ENCODE results near the gene ZNF383.
A peak's percentile ranks its signal among the peaks of the same experiment; 100 is the strongest.
"Not testable (repeated sequence)": the region's sequence is repeated elsewhere in the genome, so short reads cannot be mapped to it uniquely, and the experiment has no call there.

Gene ZNF383

DNA sequence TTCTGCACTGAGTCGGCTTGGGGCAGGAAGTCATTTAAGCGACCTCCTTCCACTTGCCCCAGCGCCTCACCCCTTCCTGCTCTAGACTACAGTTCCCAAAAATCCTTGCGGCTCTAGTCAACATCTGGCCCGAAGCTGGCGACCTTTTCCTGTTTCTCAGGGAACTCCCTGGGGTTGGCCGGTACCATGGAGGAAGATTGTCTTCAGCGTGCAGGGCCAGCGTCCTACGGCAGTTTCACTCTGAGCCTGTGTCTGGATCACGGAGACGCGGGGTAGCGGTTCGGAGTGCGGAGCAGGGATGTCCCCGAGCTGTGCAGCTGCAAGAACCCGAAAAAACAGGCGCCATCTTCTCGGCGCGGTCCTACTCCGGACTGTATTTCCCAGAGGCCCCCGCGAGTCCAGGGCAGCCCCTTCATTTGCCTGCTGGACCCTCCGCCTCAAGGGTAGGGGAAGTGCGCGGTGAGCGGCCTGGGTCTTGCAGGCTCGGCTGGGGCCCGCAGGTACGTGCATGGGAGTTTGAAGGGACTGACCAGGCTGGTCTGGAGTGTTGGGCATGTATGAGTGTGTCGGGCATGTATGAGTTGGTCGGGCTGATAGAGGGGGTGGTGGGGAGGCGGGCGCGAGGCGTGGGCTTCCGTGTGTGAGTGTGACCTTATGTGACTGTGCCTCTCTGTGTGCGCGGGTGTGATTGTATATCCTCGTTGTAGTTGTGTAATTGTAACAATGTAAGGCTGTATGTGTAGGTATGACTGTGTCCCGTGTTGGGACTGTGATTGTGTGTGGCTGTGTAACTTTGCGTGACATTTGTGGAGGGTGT lies at the start of gene ZNF383:
TSS of gene ZNF383 (plus strand) at position 440 of the 817 bp plus-strand sequence. CDS start 12,240 bp downstream, outside the sequence.
- DNase-seq: peak; percentile 85

DNA sequence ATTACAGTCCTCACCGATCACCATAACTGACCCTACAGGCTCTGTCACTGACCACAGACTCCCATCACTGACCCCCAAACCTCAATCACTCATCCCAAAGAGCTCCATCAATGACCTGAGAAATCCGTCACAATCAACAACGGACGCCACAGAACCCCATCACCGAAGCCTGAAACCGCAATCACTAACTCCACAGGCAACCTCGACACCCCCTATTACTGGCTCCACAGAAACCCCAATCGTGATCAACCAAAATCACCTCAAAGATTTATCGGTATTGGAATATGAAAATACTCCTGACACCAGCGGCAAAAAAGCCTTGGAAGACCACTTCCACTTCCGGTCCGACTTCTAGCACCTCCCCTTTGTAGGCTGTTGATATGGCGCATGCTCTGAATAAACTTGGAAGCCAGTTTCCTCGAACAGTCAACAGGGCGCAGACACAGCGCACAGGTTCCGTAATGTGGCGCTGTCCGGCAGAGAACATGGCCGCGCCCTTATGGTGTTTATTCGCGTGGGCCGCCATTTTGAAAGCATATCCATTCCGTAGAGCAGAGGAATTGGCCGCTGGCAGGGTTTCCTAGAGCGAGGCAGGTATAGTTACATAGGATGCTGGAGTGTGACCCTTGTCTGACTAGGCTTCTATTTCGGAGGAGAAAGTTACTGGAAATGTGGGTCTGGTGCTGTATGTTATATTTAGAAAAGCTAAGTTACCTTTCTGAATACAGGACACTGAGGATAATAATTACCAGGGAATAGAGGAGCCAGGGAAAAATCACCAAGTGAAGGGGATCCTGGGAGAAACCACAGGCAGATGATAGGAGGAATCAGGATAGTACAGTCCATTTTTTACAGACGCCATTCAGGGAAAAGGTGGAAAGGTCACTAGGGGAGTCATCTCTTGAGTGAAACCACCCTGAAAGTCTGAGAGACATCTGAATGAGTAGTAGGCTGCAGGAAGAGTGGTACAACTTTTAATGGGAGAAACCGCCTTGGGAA lies 45.3 kb upstream of the ZNF383 start, which contains the start of gene ZNF585A:
TSS of gene ZNF585A (minus strand) at position 328 of the 999 bp plus-strand sequence. CDS start 2,785 bp downstream, outside the sequence.
- peak; percentile 95 for DNase-seq

DNA sequence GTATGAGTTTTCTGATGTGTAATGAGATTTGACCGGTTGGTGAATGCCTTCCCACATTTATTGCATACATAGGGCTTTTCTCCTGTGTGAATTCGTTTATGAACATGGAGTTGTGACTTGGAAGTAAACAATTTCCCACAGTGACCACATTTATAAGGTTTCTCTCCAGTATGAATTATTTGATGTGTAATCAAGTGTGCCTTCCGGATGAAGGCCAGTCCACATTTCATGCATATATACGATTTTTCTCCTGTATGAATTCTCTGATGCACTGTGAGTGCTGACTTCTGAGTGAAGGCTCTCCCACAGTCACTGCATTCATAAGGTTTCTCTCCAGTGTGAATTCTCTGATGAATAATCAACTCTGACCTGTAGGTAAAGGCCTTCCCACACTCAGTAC lies 31.9 kb upstream of the ZNF383 start:
- DNase-seq: not testable (repeated sequence)

DNA sequence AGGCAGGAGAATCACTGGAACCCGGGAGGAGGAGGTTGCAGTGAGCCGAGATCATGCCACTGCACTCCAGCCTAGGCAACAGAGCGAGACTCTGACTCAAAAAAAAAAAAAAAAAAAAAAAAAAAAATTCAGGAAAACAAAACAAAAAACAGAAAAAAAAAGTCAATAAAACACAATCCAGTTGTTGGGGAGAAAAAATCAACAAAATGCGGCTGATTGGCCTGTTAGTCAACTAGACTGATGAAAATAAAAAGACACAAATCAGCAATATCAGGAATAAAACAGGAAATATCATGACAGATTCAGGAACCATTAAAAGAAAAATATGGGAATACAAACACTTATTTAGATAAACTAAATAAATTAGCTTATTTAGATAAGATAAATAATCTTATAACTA lies 22.8 kb upstream of the ZNF383 start:
- DNase-seq: not testable (repeated sequence)

DNA sequence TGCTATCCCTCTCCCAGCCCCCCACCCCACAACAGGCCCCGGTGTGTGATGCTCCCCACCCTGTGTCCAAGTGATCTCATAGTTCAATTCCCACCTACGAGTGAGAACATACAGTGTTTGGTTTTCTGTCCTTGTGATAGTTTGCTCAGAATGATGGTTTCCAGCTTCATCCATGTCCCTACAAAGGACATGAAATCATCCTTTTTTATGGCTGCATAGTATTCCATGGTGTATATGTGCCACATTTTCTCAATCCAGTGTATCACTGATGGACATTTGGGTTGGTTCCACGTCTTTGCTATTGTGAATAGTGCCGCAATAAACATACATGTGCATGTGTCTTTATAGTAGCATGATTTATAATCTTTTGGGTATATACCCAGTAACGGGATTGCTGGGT lies 20.9 kb upstream of the ZNF383 start:
- DNase-seq: not testable (repeated sequence)

DNA sequence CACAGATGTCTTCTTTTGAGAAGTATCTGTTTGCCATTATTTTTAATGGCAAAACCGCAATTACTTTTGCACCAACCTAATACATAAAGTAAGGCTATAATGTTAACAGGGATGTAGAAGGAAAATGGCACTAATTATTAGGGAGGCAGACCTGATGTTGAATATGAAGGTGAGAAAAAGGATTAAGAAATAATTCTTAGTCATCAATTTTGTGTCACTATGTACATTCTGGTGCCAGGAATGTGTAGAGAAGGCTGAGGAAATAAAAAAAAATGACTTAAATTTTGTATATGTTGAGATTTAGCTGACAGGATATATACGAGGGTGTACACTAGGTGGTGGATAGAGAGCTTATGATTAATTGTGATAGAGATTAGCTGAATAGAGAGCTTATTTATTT lies 20.2 kb upstream of the ZNF383 start:
- no peak for DNase-seq

DNA sequence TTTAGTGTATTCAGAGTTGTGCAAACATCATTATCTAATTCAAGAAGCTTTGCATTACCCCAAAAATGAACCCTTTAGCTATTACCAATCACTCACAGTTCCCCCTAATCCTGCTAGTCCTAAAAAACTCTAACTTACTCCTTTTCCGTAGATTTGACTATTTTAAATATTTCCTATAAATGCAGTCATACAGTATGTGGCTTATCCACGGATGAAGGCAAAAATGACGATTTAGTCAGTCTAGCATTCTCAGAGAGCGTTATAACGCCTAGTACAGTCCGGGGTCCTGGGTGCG lies 587 bp upstream of the ZNF383 start:
- no peak for DNase-seq

DNA sequence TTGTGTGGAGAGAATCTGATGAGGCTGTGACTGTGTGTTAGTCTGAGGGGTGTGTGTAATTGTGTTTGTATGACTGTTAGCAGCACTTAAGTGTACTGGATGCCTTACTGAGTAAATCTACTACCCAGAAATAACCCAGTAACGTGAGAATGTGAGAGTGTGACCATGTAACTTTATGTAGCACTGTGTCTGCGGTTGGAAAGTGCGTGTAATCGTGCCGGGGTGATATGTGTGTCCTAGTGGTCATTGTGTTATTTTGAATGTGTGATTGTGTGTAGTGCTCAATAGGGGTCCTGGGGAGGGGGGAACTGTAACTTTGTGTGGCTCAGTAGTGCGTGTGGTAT lies 550 bp downstream of the ZNF383 start:
- no peak for DNase-seq

DNA sequence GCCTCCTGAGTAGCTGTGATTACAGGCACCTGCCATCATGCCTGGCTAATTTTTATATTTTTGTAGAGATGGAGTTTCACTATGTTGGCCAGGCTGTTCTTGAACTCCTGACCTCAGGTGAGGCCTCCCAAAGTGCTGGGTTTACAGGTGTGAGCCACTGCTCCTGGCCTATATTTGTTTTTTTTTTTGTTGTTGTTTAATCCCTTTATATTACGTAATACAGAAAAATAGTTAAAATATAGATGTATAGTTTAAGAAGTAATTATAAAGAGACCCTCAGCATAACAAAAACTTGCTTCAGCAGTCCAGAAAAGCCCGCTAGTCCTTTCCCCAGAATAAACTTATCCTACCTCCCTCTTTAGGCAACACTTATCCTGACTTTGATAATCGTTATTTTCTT lies 2.4 kb downstream of the ZNF383 start:
- DNase-seq: no peak

DNA sequence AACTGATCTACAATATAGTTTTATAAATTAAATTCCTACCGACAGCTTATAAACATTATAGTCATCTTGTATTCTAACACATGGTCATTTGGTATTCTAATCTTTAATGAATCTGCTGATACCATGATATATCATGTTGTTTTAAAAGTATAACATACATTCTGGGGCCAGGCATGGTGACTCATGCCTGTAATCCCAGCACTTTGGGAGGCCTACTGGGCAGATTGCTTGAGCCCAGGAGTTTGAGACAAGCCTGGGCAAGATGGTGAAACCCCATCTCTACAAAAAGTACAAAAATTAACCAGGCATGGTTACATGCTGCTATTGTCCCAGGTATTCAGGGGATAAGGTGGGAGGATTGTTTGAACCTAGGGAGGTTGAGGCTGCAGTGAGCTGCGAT lies 3.1 kb downstream of the ZNF383 start:
- DNase-seq: no peak

DNA sequence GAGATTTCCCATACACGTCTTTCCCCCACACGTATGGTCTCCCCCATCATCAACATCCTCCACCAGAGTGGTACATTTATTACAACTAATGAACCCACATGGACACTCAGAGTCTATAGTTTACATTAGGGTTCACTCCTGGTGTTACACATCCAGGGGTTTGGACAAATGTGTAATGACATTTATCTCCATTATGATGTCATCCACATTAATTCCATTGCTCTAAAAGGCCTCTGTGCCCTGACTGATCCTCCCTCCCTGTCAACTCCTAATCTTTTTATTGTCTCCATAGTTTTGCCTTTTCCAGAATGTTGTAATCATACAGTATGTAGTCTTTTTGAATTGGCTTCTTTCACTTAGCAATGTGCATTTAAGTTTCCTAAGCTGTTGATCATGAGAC lies 8.2 kb downstream of the ZNF383 start:
- DNase-seq: no peak

DNA sequence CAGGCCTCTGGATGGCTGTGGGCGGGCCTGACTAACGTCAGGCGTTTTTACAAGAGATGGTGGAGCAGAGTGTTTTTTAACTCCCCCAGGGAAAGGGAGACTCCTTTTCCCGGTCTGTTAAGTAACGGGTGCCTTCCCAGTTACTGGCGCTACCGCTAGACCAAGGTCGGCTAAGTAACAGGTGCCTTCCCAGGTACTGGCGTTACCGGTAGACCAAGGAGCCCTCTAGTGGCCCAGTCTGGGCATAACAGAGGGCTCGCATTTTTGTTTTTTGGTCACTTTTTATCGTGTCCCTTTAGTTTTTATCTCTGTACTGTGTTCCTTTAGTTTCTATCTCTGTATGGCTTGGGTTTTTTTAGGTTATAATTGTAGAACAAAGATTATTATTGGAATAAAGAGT lies 10.0 kb downstream of the ZNF383 start:
- peak; percentile 44 for DNase-seq

DNA sequence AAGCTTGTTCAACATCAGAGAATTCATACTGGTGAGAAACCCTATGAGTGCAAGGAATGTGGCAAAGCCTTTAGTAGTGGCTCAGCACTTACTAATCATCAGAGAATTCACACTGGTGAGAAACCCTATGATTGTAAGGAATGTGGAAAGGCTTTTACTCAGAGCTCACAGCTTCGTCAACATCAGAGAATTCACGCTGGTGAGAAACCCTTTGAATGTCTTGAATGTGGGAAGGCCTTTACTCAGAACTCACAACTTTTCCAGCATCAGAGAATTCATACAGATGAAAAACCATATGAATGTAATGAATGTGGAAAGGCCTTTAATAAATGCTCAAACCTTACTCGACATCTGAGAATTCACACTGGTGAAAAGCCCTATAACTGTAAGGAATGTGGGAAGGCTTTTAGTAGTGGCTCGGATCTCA lies 25.2 kb downstream of the ZNF383 start:
- DNase-seq: no peak

DNA sequence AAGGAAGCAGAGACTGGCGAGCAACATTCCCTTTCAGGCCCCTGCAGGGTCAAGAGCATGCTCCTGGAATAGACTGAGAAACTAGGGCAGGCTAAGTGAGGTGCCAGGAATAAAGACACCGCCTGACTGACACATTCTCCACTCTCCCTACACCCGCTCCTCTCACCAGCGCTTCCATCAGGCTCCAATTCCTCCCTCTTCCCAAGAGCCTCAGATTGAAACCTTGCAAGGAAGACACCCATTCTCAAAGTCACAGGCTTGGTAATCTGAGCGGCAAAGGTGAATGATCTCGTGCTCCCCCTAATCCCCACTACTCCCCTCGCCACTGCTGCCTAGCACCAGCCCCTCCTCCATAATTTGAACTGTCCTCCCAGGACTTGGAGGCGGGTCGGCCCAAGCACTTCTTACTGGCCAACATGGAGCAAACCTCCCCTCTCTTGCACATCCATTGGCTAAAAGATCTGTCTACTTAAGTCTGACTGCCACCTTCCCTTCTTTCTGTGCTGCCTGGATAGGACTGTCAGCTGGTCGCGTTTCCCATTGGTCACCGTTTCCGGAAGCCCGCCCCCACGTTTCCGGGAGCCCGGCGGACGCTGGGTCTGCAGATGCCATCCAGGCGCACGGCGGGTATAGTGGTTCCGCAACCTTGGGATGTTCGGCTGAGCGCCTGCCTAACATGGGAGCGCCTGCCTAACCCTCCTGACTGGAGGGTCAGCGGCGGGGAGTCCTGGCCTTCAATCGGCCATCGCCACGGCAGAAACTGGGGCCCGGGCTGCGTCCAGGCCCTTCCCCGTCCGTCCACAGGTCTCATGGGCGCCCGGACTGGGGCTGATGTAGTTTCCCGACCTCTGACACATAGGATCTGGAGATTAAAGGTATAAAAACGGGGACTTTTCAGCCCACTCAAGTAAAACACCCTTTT lies 33.6 kb downstream of the ZNF383 start:
- DNase-seq: peak; percentile 51

DNA sequence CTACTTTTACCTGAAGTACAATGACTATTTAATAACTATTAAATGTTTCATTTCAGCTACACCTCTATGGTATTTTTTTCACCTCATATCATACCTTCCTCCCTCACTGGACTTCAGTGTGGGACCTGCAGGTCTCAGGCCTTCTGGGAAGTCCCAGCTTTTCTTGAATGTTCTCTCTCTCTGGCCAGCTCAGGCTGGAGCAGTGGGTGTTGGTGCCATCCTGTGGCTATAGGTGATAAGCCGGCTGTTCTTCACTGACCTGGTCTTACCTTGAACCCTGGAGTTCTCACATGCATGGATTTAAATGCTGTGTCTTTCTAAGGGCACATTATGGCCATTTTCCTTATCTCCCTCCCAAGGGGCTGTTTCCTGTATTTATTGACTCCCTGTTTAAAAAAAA lies 45.0 kb downstream of the ZNF383 start:
- not testable (repeated sequence) for DNase-seq

DNA sequence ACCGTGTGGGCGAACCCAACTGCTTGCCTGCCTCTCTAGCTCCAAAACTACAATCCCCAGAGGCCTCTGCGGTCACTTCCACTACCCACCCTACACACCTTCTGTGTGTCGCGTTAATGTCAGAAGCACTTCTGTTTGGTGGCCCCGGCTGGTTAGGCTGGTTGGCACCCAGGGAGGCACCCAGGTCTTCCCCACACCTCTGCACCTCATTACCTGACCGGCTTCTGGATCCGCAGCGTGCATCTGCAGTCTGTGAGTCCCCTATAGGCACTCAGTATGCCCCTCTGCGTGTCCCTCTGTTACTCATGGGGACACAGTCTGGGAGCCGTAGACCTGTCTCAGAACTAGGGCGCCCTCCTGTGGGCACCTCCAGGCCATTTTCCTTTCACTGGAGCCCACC lies 49.0 kb downstream of the ZNF383 start:
- DNase-seq: not testable (repeated sequence)

DNA sequence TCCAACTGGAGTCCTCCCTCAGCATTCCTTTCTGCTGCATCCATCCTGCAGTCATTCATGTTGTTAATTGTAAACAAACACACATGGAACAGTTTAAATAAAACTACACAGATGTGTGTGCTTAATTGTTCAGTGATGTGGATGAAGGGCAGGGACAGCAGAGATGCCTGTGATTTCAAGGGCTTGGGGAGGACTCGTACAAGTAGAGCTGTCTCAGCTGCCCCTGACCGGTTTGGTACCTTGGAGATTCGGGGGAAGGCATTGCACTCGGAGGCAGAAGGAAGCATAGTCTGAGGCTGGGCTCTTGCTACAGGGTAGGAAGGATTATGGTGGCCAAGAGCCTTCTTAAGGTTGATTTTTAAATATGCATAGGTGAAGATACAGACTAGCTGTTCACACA lies 49.7 kb downstream of the ZNF383 start:
- DNase-seq: not testable (repeated sequence)

DNA sequence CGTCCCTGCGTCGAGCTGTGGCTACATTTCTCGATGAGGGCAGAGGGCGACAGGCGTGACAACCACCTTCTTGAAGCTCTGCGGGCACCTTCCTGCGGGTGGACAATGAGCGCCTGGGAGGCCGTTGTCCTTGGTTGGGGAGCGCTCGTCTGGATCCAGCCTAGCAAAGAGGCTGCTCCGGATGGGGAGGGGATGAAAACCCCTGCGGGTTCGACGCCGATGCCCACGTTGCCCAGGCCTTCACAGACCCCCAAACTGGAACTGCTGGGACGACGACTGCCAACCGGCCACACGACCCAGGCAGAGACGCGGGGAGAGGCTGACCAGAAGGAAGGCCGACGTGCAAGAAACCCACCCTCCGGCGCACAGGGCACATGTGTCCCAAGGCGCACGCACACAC lies 62.6 kb downstream of the ZNF383 start:
- DNase-seq: not testable (repeated sequence)

DNA sequence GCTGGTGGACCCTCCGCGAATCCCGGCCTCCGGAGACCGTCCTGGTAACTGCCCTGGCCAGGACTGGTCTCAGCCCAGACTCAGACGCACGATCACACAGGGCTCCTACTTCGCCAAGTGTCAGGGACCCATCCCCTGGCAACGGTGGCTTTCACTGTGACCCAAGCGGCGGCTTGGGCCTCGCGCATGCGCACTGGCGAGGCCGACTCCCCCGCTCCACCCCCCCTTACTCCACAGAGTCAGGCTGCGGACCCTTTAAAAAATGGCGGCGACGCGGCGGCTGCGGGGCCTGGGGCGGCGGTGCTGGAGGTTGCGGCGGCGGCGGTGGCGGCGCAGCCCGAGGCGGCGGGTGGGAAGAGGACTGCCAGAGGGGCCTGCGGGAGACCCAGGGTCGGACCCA lies 66.0 kb downstream of the ZNF383 start:
- DNase-seq: not testable (repeated sequence)

DNA sequence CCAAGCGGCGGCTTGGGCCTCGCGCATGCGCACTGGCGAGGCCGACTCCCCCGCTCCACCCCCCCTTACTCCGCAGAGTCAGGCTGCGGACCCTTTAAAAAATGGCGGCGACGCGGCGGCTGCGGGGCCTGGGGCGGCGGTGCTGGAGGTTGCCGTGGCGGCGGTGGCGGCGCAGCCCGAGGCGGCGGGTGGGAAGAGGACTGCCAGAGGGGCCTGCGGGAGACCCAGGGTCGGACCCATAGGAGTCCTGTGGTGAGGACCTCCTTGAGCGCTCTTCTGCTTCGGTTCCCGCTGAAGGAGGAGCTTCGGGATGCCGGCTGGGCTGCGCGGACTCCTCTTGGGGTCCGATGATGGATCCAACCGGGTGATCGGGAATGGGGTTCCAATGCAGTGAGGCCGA lies 71.2 kb downstream of the ZNF383 start:
- DNase-seq: not testable (repeated sequence)

DNA sequence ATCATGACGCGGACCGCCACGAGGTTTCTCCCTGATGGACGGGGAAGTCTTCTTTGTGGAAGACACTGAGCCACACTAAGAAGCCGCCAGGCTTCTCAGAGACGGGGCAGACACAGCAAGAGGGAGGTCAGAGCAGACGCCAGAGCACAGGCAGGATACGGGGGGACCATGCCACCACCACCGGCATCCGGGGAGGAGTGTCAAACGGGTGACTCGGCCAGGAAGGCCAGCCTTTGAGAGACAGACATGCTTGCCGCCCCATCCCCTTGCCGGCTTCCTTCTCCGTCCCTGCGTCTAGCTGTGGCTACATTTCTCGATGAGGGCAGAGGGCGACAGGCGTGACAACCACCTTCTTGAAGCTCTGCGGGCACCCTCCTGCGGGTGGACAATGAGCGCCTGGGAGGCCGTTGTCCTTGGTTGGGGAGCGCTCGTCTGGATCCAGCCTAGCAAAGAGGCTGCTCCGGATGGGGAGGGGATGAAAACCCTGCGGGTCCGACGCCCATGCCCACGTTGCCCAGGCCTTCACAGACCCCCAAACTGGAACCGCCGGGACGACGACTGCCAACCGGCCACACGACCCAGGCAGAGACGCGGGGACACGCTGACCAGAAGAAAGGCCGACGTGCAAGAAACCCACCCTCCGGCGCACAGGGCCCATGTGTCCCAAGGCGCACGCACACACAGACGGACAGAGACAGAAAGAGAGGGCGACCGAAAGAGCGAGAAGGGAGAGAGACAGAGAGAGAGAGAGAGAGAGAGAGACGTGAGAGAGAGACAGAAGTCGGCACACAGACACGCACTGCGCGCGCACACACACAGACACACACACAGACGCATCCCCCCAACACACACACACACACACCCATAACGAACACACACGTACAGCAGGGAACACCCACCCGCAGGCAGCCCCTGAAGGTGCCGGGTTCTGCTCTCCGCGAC lies 75.3 kb downstream of the ZNF383 start:
- peak; percentile 15 for DNase-seq
